Smooth muscle cell (in vitro differentiated cells): ENCODE data around the gene PLCZ1. TPM values are rescaled to one million over a fixed set of nuclear protein-coding genes. Genes with fewer than 3 reads are reported as not detected.

Experiments used
- DNase-seq: peaks from one replicate; lab custom pipeline; 2025; ENCODE audit not compliant: unreplicated experiment; lab: John Stamatoyannopoulos, UW
- H2AFZ ChIP-seq: fragments of 200-600 bp; sonication (generic); 2 replicates; pipeline ENCODE4 v1.6.0; 2016; ENCODE audit warnings: antibody characterized with exemption, low read depth, mild to moderate bottlenecking
- H3F3A ChIP-seq: fragments of 200-600 bp; sonication (generic); 2 replicates; pipeline ENCODE4 v1.6.0; 2017; ENCODE audit warnings: antibody characterized with exemption, low read depth
- H3K27ac ChIP-seq: fragments of 200-600 bp; sonication (generic); 2 replicates; pipeline ENCODE4 v1.5.1; 2016; ENCODE audit warnings: low read depth, mild to moderate bottlenecking
- H3K27me3 ChIP-seq: fragments of 200-600 bp; sonication (generic); 2 replicates; pipeline ENCODE4 v1.6.1; 2016; ENCODE audit warnings: low read depth, mild to moderate bottlenecking
- H3K36me3 ChIP-seq: fragments of 200-600 bp; sonication (generic); 2 replicates; pipeline ENCODE4 v1.5.1; 2016; ENCODE audit warnings: low read depth
- H3K4me1 ChIP-seq: fragments of 200-600 bp; sonication (generic); 2 replicates; pipeline ENCODE4 v1.5.1; 2016; ENCODE audit warnings: low read depth
- H3K4me2 ChIP-seq: fragments of 200-600 bp; sonication (generic); 2 replicates; pipeline ENCODE4 v1.6.0; 2016; ENCODE audit warnings: mild to moderate bottlenecking
- H3K4me3 ChIP-seq: fragments of 200-600 bp; sonication (generic); 2 replicates; pipeline ENCODE4 v1.5.1; 2016; ENCODE audit warnings: mild to moderate bottlenecking
- H3K79me2 ChIP-seq: fragments of 200-600 bp; sonication (generic); 2 replicates; pipeline ENCODE4 v1.6.0; 2016; ENCODE audit warnings: low read depth, mild to moderate bottlenecking
- H3K9ac ChIP-seq: fragments of 200-600 bp; sonication (generic); 2 replicates; pipeline ENCODE4 v1.6.0; 2016; ENCODE audit warnings: low read depth
- H3K9me3 ChIP-seq: fragments of 200-600 bp; sonication (generic); replicated peaks from 2 replicates; pipeline ENCODE4 v1.5.1; 2016; ENCODE audit warnings: low read depth
- H4K20me1 ChIP-seq: fragments of 200-600 bp; sonication (generic); 2 replicates; pipeline ENCODE4 v1.6.0; 2016; ENCODE audit warnings: low read depth
- CTCF ChIP-seq: fragments of 200-600 bp; sonication (generic); IDR thresholded peaks from 2 replicates; pipeline ENCODE4 v1.5.1; 2017; ENCODE audit warnings: borderline replicate concordance, mild to moderate bottlenecking, antibody characterized with exemption; ENCODE audit not compliant: insufficient read depth, poor library complexity, severe bottlenecking
- WGBS: methylation state at CpG from one replicate; pipeline ENCODE4 v1.1.7; 2016; ENCODE audit warnings: low lambda C conversion rate; 5-methylcytosine and 5-hydroxymethylcytosine counted together
- polyA plus RNA-seq: library from polyadenylated mRNA; unstranded; fragments of >200 nt; fragmentation: Nextera tagmentation; extraction: Ambion mirVana; gene quantifications from 2 replicates; pipeline ENCODE4 v1.2.1, GENCODE V29; 2016
- total RNA-seq: library from RNA; depleted of rRNA; stranded (reverse); fragments of >200 nt; gene quantifications from 2 replicates; pipeline ENCODE4 v1.2.3, GENCODE V29; 2014

Gene PLCZ1
- total and polyA plus RNA-seq, 2 experiments from 2014 or later = not detected

- no peaks in the 10 kb centered on the region for H3K9me3 ChIP-seq
- no peak for DNase-seq
- no peaks in the 10 kb centered on the region for H3K79me2 ChIP-seq
- peak overlapping the region; percentile 66 for H3K4me2 ChIP-seq
- WGBS = 13% methylated on average over 1 of the region's 1 CpG
- TF ChIP-seq CTCF = no peak
- no peaks in the 10 kb centered on the region for H3K36me3 ChIP-seq
- H3F3A ChIP-seq = no peaks in the 10 kb centered on the region
- peaks cover 40% of the 10 kb centered on the region for H3K4me1 ChIP-seq
- no peak overlapping the region for H3K9ac ChIP-seq
- H3K27ac ChIP-seq = peak overlapping the region; percentile 88
- H3K4me3 ChIP-seq = no peak overlapping the region
- H4K20me1 ChIP-seq = no peaks in the 10 kb centered on the region
- no peak overlapping the region for H2AFZ ChIP-seq
- H3K27me3 ChIP-seq = no peaks in the 10 kb centered on the region
Measured at GRCh38 chr12:18747895-18748294, 10.1 kb upstream of the PLCZ1 start.

GRCh38 chr12:18731156-18731555 is 6.7 kb downstream of the PLCZ1 start:
- Histone ChIP-seq H3K9ac (no peak overlapping the region), H3K27ac (no peak overlapping the region), H3K79me2 (no peaks in the 10 kb centered on the region), H3K36me3 (no peaks in the 10 kb centered on the region), H3F3A (no peaks in the 10 kb centered on the region), H3K9me3 (no peaks in the 10 kb centered on the region), H3K4me2 (no peak overlapping the region), H2AFZ (no peak overlapping the region), H3K4me1 (no peaks in the 10 kb centered on the region), H3K27me3 (no peaks in the 10 kb centered on the region), H3K4me3 (no peak overlapping the region), H4K20me1 (no peaks in the 10 kb centered on the region)
- WGBS = 83% methylated on average over 5 of the region's 5 CpGs
- TF ChIP-seq CTCF = no peak
- DNase-seq = no peak

GRCh38 chr12:18723752-18724151 is 14.1 kb downstream of the PLCZ1 start:
- Histone ChIP-seq H3K9ac (no peak overlapping the region), H3K4me1 (no peaks in the 10 kb centered on the region), H3K79me2 (no peaks in the 10 kb centered on the region), H3K4me2 (peak overlapping the region; percentile 60), H3K4me3 (no peak overlapping the region), H2AFZ (peak overlapping the region; percentile 10), H3F3A (no peaks in the 10 kb centered on the region), H3K27me3 (no peaks in the 10 kb centered on the region), H4K20me1 (no peaks in the 10 kb centered on the region), H3K27ac (peak overlapping the region; percentile 69), H3K36me3 (no peaks in the 10 kb centered on the region), H3K9me3 (no peaks in the 10 kb centered on the region)
- no peak for DNase-seq
- WGBS = 78% methylated on average over 2 of the region's 2 CpGs
- no peak for TF ChIP-seq CTCF

- Histone ChIP-seq H3K27me3 (no peaks in the 10 kb centered on the region), H3K27ac (no peak overlapping the region), H3K4me3 (no peak overlapping the region), H3K79me2 (no peaks in the 10 kb centered on the region), H3K9me3 (no peaks in the 10 kb centered on the region), H3K36me3 (no peaks in the 10 kb centered on the region), H3F3A (no peaks in the 10 kb centered on the region), H2AFZ (no peak overlapping the region), H3K4me2 (no peak overlapping the region), H4K20me1 (no peaks in the 10 kb centered on the region), H3K4me1 (no peaks in the 10 kb centered on the region), H3K9ac (no peak overlapping the region)
- 89% methylated on average over 1 of the region's 1 CpG for WGBS
- DNase-seq = no peak
- TF ChIP-seq CTCF = no peak
Measured at GRCh38 chr12:18721452-18721851, 16.4 kb downstream of the PLCZ1 start.
